Activated CD4-positive, CD25-positive, alpha-beta regulatory T cell (primary cell): ENCODE measurements around the gene E2F7.

Experiments
- DNase-seq, 4 experiments: peaks; one replicate each; lab custom pipeline; 2025; lab: John Stamatoyannopoulos, UW

Gene E2F7

DNA sequence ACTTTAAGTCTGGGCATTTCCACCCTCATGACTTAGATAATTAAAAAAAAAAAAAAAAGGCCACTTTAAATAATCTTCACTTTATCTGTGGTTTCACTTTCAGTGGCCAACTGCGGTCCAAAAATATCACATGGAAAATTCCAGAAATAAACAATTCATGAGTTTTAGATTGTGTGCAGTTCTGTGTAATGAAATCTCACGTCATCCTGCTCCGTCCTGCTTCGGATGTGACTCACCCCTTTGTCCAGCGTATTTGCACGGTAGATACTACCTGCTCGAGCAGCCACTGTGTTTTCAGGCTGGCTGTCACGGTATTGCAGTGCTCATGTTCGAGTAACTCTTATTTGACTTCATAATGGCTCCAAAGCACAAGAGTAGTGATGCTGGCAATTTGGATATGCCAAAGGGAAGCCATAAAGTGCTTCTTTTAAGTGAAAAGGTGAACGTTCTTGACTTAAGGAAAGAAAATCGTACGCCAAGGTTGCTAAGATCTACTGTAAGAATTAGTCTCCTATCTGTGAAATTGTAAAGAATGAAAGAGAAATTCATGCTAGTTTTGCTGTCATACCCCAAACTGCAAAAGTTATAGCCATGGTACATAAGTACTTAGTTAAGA is 2.4 kb downstream of the E2F7 start:
- no peak for DNase-seq

DNA sequence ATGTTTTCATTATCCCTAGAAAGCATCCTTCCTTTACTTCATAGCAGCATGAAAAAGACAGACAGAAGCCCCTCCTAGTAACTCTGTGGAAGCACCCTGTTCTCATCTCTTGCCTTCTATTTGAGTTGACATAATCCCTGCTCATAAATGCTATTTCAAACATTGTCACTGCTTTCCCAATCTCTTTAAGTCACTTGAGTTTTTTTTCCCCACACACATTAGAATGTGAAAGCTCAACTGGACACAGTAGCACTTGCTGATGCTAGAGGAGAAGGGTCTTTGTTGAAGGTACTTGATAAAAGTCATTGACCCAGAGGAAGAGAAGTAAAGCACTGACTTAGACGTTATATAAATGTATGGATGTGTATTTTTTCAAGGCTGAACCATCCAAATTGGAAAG is 3.0 kb downstream of the E2F7 start:
- DNase-seq, result no peak

DNA sequence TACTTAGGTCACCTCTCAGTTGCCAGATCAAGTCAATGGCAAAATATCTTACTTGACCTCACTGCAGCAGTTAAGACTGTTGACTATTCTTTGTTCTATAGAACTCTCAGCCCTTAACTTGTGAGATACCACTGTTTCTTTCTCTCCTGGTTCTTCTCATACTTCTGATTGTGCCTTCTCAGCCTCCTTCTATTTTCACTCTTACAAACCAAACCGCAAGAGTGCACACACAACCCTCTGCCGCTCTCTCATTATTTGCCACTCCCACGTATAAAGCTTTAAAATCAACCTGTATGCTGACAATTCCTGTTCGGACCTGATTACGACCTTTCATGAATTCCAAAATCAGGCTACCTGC is 4.5 kb downstream of the E2F7 start:
- no peak for DNase-seq

DNA sequence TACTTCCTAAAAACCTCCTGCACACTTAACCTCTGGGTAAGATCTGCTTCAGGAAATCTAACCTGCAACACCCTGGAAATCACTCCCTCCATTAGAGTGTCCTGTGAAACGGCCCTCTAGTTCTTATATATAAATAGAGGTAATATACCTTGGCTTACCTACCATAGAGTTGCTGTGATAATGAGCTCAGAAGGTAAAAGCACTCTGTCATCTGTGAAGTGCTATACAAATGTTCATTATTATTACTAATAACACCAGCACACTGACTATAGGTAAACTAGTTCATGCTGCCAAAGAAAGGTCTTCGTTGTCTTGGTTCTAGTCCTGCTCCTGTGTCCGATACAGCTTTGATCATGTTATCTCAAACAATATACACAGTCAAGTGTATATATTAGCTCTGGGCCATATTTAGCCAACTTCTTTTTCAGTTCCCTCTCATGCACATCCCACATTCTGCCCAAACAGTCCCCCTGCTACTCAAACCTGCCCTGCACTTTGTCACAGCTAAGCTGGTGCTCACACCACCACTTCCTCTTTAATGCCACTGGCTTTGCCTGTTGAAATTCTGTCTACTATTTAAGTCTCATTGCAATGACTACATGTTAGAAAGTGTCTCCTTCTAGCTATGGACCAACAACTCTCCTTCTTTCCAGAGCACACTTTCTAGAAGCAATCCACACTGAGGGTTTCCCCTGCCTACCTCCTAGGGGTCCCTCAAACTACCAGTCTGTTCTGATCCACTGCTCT is 5.1 kb downstream of the E2F7 start:
- DNase-seq, result no peak

DNA sequence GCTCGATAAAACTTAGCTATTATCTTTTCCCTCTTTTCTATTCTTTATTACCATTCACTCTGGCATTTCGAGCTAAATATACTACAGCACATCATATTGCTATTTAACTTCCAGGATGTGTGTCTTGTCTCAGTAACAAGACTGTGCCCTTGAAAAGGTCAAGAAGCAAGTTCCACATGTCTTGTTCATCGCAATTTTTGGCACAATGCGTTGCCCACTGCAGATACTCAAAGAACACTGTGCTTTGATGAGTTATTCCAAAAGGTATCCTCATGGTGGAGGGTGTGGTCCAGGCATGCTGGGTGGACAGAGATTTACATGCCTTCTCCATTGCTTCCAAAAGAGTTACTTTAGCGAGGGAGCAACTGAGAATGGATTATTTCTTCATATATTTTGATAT is 6.6 kb downstream of the E2F7 start:
- DNase-seq, result no peak

DNA sequence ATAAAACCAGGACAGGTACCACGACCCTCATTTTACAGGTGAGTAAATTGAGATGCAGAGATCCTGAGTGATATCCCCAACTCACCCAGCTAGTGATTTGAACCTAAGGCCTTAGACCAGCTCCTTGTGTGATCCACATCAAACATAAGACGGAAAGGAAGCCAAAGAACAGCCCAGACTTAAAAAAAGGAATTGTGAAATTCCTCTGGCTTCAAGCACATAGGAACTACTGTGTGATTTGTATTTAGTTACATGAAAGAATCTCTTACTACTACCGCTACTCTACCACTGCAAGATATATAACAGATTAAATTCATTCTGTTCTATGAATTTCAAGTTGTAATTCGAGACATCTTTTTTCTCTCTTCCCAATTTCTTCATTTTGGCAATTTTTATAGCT is 10.5 kb downstream of the E2F7 start:
- no peak for DNase-seq

DNA sequence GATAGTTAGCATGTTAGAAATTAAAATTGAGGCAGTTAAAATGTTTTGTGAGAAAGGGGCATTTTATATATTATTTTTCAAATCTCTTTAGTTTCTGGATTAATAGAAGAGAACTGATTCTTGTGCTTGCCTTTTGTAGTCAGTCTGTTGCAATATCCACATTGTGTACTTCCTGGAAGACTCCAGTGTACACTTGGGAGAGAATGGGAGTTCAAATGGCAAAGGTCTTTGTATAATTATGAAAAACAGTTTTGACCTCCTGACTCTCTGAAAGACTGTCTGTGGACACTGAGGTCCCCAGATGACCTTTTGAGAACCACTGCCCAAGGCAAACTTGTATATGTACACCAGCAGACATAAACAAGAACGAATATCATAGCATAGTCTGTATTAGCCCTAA is 12.1 kb downstream of the E2F7 start:
- no peak for DNase-seq

DNA sequence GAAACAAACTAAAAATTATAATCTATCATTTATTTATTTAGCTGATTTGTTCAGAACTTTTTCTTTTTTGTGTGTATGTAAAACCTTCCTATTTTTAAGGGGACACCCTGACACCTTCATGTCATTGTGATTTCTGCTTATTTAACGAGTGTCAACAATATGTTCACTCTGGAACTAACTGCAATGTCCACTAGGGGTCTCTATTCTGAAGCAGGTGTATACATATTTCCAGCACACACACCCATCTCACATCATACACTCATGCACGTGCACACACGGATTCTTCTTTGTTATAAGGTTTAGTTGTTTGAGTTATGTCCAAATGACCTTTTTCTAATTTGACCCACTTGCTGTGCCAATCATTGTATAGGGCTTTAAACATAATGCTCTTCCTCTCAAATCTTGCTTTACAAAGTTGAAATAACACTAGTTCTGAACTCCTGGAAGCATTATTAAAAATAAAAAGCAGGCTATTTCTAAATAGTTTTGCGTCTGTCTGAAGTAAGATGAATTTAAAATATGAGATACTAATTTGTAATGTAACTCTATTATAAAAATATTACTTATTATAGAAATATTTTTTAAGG is 15.5 kb downstream of the E2F7 start:
- DNase-seq, result no peak

DNA sequence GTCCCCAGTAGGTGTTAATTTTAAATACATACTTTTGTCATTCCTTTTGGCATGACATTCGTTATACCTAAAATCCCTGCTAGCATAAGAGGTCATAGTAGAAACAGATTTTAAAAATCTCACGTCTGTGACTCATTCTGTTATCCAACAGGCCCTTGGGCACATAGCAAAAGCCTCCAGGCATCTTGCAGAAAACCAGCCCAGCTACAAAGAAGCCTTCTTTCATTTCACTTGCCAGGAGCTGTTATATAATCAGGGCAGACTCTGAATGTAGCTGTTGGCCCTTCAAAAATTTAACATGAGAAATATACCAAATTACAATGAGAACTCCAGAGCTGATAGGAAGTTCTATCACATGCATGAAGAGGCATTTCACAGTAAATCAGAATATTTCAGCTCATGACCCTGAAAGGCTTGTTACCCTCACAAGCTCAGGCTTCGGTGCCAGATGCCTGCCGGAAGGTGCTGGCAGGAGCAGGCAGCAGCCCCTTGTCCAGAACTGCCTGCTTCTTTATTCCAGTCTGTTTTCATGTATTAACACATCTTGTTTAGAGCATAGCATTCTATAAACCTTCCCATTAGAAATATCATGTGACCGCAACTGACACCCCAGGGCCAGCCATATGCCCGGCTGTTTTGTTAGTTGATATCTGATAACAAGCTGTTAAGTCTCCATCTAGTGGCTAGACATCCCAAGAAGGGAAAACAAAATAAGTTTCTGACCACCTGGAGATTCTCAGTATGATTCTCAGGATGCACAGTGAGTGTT is 17.8 kb downstream of the E2F7 start:
- no peak for DNase-seq

DNA sequence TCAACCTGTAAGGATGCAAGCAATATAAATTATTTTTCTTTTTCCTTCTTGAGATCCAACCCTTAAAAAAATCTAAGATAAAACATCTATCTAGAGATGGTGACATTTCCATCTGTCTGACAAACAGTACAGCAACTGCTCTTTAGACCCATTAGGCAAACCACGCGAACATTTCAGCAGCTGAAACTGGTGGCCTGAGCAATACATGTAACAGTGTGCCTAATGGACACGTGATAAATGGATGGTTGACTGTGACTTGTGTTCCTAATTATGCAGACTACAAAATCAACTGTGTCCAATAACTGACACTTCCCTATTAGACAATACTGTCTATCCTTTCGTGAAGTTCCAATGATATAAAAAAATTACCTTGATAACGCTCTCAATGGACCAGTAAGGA is 18.9 kb downstream of the E2F7 start:
- DNase-seq, result no peak

DNA sequence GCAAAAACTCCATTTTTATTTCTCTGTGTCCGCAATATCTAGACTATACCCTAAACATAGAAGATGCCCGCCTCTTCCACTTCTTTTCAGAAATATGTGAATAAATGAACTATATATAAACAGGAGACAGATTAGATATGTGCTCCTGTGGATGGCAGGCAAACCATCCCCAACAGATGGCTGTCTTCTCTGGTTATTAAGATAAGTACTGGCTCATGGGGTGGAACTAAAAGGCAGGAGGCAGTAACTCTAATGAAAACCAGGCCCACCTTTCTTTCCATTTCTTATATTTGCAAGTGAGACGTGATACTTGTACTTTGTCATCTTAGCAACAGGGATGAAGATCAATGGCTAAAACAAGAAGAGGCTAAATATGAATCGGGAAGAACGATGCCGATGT is 20.2 kb downstream of the E2F7 start:
- DNase-seq, result no peak

DNA sequence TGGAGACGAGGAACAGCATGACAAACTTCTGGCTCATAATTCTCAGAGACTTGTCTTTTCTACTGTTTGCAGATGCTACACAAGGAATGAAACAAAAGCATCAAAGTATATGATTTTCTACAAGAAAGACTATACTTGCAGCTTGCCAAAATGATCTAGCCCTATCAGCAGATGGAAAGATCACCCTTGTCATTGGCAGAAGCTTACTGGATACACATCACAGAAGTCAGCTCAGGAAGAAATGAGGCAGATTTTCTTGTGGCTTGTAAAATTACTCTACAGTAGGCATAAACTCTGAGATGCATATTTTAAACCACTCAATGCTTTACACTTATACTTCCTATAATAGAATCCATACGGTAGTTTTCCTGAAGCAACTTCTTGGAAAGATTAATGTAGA is 20.6 kb downstream of the E2F7 start:
- no peak for DNase-seq

DNA sequence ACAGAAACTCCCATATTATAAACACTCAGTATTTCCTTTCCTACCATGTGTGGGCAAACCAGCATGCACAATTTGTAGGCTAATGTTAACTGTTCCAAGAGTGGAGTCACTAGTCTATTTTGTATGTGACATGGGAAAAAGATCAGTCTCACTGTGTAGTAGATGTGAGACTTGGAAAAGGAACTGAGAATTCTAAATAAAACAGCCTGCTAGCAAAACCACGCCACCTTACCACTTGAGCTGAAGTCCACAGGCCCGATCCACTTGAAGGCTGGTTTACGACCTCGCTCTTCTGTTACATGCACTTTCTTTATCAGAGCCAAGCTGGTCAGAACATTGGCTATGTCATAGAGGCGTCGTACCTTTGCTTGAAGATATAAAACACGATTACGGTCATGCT is 22.5 kb downstream of the E2F7 start:
- DNase-seq, result no peak

DNA sequence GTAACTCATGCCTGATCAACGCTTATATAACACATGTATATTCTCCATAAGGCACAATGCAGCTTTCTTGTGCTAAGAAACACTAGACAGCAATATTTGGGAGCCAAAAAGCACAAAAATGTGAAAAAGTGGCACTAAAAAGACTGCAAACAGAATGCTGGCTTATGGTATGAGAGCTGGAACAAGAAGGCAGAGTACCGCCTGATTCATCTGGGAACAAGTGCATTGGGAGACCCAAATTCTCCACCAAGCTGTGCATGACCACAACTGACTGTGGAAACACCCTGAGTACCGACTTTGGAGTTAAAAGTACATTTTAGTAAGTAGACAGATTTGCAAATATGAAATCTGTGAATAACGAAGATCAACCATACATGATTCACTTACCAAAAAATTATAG is 25.1 kb downstream of the E2F7 start:
- DNase-seq, result no peak

DNA sequence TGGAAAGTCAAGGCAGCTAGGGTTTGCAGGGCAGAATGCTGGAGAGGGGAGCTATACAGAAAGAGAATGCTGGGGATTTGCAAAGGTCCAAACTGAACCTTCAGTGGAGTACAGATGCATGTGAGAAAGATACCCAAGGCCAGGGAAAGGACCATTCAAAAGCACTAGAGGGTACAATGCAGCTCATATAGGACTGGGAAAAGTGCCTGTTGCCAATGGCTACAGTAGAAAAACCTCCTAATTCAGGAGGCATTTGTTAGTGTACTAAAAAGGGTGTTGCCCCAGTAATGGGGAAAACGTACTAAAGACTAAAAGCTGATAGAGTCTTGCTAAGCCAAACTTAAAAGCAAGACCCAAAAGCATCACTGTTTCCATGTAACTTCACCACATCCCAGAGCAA is 30.1 kb downstream of the E2F7 start:
- no peak for DNase-seq

DNA sequence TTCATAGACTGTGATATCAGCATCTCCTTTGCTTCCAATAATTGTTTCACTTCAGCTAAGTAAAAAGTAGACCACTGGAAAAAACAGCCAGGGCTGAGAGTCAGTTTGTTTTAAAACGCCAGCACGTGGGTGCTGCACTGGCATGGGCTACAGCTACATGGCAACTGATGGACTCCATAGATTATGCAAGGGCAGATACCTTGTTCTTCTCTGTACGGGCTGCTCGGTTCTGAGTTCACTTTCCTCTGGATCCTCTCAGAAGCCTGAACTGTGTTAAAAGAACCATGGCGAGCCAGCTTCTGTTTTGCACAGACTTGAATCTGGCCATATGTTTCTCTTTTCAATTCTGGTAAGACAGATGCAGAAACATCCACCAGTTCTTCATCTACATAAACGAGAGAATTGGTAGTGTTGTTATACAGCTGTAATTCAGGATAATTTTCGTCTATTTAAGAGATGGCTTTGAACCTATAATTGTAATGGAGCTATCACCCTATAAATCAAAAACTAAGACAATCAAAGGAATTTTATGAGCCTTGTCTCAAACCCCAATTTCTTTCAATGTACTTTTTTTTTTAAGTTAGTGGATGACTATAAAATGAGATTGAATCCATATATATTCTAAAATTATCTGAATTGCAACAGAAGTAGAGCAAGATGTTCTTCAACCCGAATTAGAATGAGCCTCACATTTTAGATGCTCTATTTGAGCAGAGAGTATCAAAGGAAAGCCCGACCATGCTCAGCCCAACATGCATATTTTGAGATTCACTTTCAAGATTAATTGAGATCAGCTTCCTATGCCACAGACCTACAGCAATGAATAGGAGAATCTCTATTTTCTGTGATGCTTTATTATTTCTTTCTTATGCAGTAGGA is 31.5 kb downstream of the E2F7 start:
- DNase-seq, result no peak

DNA sequence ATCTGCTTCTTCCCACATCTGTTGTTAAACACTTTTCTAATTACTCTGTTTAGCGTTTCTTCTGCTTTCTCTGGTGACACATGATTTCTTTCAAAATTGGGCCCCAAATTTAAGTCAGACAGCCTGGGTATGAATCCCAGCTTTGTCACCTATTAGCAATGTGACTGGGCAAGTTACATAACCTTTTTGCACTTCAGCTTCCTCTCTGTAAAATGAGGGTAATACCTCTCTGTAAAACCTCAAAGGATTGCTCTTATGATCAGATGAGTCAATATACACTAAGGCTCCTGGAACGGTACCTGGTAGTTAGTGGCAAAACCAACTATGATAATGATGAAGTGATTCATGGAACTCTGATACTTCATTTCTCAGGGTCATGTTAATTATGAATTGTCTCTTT is 33.0 kb downstream of the E2F7 start:
- DNase-seq, result no peak

DNA sequence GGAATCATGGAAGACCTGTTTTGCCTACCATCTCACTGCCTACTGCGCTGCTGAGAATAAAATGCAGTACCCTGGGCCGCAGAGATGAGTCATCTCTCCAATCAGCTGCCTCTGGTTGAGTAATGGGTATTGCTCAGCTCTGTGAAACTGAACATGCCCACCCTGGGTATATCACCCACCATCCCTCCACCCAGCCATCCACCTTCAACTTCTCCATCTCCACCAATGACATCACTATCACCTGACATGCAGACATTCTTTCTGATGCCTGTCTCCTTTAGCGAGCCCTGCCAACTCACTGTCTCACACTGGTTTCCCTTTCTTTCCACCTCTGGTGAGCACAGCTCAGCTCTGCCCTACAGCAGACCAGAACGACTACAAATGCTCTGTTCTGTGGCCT is 33.6 kb downstream of the E2F7 start:
- no peak for DNase-seq

DNA sequence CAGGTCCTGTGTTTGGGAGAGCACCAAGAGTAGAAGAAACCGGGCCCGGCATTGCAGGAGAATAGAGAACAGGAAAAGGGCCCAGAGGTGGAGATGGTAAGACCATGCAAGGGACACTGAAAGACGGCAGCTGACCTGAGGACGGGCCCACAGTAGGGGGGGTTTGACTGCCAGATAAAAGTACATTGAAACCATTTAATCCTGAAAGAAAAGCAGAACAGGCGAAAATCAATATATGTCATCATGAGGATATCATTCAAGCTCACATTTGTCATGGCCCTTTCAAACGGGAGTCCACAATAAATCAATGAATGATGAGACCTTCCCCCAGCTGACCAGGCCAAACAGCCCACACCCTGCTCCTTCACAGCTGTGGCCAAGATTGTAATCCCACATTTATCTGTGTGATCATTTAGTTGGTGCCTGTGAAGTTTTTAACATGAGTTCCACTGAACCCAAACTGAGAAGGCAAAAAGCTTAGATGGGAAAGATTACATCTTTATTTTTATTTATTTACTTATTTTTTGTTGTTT is 39.5 kb downstream of the E2F7 start:
- no peak for DNase-seq

DNA sequence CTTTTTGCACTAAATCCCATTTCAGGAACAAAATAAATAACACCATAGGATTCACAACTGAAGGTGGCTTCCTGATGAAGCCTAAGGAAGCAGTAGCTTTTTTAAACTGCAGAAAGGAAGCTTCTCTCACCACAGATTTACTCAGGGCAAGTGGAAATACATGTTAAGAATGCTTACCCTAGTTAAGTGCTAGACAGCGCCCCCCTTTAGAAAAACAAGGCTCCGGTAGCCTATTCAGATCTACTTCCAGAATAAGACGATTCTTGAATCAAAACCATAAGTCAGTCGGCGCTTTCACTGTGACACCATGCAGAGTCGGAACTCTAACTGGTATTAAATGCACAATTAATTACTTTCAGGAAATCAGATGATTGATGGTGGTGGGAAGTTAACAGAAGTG is 41.9 kb downstream of the E2F7 start:
- DNase-seq, result no peak

DNA sequence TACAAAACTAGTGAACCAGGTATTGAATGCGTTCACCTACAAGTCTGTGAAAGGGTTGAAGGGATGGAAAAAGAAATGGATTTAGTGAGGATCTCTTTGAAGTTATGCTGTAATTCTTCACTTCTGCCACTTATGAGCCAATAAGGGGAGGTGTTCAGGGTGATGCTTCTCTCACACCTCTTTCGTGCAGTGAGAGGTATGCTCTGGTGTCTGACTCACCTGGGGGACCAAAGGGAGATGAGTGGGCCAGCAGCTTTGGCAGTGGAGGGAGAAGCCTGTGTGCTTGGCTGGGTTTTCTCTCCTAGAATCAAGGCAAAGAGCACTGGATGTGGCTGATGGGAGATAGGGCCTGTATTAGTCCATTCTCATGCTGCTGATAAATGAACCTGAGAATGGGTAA is 45.4 kb downstream of the E2F7 start:
- no peak for DNase-seq

DNA sequence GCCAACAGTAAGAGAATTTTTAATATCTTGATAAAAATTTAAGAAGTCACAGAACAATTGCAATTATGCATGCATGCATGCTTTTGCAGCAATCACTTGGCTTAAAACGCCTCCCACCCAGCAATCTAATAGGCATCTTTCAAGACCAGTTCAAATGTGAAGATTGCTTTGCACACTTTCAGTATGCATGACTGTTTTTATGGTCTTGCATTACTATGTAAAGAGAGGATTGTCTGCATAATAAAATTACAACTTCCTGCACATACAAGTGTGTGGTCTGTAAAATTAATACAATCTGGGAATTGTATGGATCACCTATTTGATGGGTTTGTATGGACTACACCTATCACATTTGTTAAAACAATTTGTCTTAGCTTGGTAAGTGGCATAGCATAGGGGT is 48.8 kb downstream of the E2F7 start:
- DNase-seq, result no peak
